Neural cell (in vitro differentiated cells): ENCODE measurements around the gene ITGAX.

Experiments
- CTCF ChIP-seq: fragments of 450-650 bp; IDR thresholded peaks from 2 replicates; pipeline ENCODE4 v1.5.1; 2014; ENCODE audit warnings: antibody characterized with exemption, mild to moderate bottlenecking, moderate library complexity; ENCODE audit not compliant: poor library complexity, severe bottlenecking
- EP300 ChIP-seq: fragments of 450-650 bp; conservative IDR thresholded peaks from 2 replicates; pipeline ENCODE4 v1.6.1; 2014; ENCODE audit warnings: antibody characterized with exemption, mild to moderate bottlenecking, moderate library complexity; ENCODE audit not compliant: poor library complexity, severe bottlenecking
- EZH2 ChIP-seq: fragments of 200-600, 300-800 bp; shearing (Covaris generic), sonication (generic); IDR thresholded peaks from 2 replicates; pipeline ENCODE4 v1.6.1; 2014; ENCODE audit warnings: antibody characterized with exemption, low read length, borderline replicate concordance, mild to moderate bottlenecking; ENCODE audit not compliant: insufficient read depth, poor library complexity, severe bottlenecking
- REST ChIP-seq: IDR thresholded peaks from 2 replicates; pipeline ENCODE4 v1.6.1; 2012; ENCODE audit warnings: borderline replicate concordance

DNA sequence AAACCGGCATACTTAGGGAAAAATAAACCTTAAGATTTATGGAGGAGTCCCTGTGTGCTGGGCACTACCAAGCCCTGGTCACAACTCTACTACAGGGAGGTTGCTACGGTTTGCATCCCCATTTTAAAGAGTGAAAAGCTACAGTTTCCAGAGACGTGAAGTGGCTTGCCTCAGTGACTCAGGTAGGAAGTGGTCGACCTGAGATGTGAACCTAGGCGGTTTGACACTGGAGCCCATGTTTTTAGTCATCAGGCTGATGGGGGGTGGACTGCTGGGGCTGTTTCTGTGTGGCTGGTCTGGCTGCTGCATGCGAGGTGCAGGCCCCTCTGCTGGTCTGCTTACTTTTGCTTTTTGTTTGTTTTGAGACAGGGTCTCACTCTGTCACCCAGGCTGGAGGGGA lies 66.6 kb downstream of the ITGAX start:
- no peak for TF ChIP-seq CTCF
- TF ChIP-seq REST, result no peak
- TF ChIP-seq EP300, result no peak
- TF ChIP-seq EZH2, result no peak
